Measurements from ENCODE around the gene FBXO42.

The FBXO42 gene

DNA sequence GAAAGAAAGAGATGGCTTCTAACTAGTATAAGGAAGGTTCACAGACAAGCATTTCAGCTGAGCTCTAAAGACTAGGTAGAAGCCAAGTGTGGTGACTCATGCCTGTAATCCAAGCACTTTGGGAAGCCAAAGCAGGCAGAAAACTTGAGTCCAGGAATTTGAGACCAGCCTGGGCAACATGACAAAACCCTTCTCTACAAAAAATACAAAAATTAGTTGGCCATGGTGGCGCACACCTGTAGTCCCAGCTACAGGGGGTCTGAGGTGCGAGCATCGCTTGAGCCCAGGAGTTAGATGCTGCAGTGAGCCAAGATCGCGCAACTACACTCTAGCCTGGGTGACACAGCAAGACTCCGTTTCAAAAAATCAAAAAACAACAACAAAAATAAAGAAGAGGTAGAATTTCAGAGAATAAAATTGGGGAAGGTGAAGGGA is 27.8 kb downstream of the FBXO42 start:
- DNase-seq (ENCODE audit: low read depth), result no peak

DNA sequence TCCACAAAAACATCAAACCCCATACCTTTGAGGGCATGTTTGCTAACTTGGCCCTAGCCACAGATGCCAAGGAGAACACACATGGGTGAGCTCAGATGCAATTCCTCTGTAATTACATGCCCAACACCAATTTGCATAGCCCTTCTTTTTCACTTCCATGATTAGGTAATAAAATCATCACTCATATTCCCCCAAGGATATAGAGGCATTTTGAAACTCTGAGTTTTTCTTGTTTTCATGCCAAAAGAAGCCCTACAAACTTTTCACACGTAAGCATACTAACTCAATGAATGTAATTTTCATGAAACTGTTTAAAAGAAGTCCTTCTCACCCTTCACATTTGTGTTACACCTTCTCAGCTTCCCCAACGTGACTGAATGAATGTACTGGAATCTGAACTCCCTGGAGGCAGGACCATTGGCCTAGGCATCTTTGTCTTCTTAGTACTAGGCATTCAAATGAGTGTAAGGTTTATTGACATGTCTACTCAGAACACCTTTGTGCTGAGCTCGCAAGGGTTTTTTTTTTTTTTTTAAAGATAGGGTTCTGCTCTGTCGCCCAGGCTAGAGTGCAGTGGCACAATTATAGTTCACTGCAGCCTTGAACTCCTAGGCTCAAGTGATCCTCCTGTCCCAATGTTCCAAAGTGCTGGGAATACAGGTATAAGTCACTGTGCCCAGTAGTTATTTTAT is 31.0 kb downstream of the FBXO42 start:
- DNase-seq (ENCODE audit: low read depth), result no peak

GRCh38 chr1:16318555-16318954 is 33.7 kb downstream of the FBXO42 start:
- DNase-seq (ENCODE audit: low read depth), result no peak

GRCh38 chr1:16315437-16315836 is 36.8 kb downstream of the FBXO42 start:
- DNase-seq (ENCODE audit: low read depth), result no peak

- no peak for DNase-seq (ENCODE audit: low read depth)
Observed at GRCh38 chr1:16307222-16307621, 45.1 kb downstream of the FBXO42 start.

DNA sequence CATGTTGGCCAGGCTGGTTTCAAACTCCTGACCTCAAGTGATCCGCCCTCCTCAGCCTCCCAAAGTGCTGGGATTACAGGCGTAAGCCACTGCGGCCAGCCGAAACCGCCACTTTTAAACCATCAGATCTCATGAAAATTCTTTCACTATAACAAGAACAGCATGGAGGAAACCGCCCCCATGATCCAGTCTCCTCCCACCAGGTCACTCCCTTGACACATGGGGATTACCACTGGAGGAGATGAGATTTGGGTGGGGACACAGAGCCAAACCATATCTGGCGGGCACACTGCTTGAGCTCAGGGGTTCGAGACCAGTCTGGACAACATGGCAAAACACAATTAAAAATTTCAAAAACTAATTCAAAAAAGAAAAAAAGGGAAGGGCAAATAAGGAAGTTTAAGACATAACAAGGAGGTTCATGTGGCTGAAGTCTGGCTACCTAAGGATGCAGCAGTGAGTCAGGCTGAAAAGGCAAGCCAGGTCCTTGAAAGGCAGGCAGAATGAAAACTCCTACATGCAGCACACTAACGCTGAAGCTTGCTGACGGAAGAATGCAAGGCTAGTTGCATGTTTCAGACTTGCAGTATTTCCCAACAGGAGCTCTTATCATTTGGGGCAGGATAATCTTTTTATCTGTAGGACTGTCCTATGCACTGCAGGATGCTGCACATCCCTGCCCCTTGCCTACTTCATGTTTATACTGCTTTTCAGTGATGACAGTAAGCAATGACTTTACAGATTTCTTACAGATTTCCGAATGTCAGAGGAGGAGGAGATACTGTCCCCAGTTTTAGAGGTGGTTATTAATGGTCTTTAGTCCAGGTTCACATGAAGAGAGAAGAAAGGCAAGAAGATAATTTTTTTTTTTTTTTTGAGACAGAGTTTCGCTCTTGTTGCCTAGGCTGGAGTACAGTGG is 49.3 kb downstream of the FBXO42 start:
- no peak for DNase-seq (ENCODE audit: low read depth)

- no peak for DNase-seq (ENCODE audit: low read depth)
Observed at GRCh38 chr1:16300436-16300835, 51.8 kb downstream of the FBXO42 start.

DNA sequence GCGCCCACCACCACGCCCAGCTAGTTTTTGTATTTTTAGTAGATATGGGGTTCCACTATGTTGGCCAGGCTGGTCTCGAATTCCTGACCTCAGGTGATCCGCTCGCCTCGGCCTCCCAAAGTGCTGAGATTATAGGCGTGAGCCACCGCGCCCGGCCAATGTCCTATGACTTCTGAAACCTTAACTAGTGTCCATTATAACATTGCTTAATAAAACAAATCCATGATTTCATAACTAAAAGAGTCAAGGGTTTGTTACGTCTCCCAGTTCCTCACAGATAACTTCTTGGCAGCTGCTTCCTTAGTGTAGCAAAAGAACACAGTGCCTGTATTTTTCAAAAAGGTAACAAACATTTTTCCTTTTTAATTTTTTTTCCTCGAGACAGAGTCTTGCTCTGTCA is 53.6 kb downstream of the FBXO42 start:
- no peak for DNase-seq (ENCODE audit: low read depth)

DNA sequence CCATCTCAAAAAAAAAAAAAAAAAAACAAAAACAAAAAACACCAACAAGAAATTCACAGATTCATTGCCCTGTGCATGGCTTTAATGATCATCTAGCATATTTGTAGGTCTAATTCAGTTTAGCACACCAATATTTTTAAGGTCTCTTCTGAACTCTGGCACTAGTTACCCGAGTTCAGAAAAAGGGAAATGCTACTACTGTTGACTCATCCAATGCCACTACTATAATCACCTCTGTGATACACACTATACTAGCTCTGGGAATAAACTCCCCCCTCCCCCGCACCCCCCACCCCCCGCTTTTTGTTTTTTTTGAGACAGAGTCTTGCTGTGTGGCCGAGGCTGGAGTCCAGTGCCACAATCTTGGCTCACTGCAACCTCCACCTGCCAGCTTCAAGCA is 55.6 kb downstream of the FBXO42 start:
- no peak for DNase-seq (ENCODE audit: low read depth)

DNA sequence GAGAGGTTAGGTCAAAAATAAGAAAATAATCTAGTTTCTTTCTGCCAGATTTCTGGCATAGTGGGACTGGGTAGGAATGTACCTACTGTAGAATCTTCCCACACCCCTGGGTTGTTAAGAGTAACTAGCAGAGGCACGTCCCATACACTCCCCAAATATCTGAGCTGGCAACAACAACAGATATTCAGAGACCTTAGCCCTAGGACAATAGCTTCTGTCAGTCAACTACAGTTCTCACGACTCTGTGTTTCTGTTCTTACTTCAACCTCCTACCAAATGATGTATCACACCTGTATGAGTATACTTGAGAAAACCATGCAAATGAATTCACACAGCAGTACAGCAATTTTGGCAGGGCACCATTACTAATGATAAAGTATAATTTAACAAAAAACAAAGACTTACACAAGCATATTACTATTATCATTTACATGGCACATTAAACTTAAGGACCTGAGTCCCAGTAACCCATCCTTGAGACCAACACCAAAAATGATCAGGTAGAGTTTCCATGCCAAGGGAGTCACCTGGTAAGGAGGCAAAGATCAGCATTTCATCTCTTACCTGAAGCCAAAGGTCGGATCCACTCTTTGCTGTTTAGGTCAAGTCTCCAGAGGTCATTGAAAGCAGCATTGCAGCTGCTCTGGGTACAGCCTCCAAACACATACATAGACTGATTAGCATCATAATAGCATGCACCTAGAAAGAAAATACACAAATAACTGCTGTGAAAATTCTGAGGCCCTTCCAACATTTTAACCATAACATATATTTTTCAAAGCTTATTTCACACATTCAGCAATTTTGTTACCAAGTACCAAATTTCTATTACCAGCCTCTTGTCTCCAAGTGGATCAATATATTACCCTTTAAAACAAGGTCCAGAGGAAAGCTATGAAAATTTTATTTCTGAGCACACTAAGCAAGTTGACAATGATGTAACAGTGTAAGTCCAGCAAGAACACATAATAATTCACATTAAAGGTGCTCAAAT is 57.8 kb downstream of the FBXO42 start:
- no peak for DNase-seq (ENCODE audit: low read depth)

DNA sequence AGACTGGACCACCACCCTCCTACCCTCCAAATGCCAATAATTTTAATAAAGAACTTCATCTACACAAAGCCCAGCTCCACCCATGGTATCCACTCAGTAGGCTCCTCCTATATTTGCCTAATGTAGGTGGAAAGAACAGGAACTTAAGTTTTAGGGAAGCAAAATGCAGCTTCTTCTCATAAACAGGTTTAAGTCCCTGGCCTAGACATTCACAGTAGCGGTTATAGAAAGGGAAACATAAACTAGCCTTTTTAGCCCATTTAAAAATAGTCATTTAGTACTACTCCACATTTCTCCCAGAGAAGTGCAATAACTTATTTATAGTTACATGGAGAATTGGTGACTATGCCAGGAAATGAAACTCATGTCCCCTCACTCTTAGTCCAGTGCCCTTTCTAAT is 58.7 kb downstream of the FBXO42 start:
- no peak for DNase-seq (ENCODE audit: low read depth)

DNA sequence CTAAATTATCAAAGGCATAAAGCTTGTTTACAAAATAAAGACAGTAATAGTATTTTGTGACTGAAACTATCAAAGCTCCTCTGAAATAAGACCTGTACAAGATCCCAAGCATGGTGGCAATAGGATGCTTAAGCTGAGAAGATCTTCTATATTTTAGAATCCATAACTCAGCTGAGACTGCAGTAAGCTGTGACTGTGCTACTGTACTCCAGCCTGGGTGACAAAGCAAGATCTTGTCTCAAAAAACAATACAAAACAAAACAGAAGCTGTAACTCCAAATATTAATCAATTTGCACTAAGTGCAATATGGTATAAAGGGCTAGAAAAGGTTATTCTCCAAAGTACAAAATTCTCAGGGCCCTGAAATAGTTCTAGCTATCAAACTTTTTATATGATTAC is 59.5 kb downstream of the FBXO42 start:
- DNase-seq (ENCODE audit: low read depth), result no peak

- no peak for DNase-seq (ENCODE audit: low read depth)
Observed at GRCh38 chr1:16289959-16290358, 62.3 kb downstream of the FBXO42 start.

- DNase-seq (ENCODE audit: low read depth), result no peak
Observed at GRCh38 chr1:16286122-16286521, 66.2 kb downstream of the FBXO42 start.

GRCh38 chr1:16281765-16282164 is 70.5 kb downstream of the FBXO42 start:
- no peak for DNase-seq (ENCODE audit: low read depth)

DNA sequence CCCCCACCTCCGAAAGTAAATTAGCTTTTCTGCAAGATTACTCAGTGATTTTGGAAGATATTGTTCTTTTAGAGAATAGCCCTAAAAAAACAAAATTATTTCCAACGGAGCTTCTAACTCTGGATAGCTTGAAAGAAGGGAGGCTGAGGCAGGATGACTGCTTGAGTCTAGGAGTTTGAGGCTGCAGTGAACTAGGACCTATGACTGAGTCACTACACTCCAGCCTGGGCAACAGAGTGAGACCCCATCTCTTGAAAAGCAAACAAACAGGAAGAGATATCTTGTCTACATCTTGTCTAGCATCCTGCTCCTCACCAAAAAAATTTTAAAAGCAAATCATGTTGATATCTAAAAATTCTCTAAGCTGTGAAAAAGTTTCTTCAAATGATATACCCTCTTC is 73.1 kb downstream of the FBXO42 start:
- no peak for DNase-seq (ENCODE audit: low read depth)

GRCh38 chr1:16276302-16277030 is 75.8 kb downstream of the FBXO42 start:
- no peak for DNase-seq (ENCODE audit: low read depth)

- no peak for DNase-seq (ENCODE audit: low read depth)
Observed at GRCh38 chr1:16275591-16275990, 76.7 kb downstream of the FBXO42 start.

DNA sequence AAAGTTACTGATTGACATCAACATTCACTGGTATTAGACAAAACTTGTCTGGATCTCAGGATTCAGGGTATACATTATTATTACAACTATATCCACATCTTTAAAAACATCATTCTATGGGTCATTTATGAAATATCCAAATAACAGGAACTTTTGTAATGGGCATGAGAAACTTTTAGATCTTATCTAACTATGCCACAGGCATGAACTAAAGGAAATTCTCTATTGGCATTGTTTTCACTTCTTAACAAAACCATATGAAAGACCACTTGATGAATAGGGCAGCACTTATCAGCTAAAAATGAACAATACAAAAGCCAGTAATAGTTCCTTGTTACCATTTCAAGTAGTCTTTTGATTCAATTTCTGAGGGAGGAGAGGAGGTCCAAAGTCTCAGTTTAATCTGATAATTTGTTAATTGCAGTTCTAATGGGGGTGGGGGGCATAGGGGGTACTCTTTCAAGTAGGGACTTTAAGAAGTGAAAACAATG is 84.5 kb downstream of the FBXO42 start:
- no peak for DNase-seq (ENCODE audit: low read depth)

DNA sequence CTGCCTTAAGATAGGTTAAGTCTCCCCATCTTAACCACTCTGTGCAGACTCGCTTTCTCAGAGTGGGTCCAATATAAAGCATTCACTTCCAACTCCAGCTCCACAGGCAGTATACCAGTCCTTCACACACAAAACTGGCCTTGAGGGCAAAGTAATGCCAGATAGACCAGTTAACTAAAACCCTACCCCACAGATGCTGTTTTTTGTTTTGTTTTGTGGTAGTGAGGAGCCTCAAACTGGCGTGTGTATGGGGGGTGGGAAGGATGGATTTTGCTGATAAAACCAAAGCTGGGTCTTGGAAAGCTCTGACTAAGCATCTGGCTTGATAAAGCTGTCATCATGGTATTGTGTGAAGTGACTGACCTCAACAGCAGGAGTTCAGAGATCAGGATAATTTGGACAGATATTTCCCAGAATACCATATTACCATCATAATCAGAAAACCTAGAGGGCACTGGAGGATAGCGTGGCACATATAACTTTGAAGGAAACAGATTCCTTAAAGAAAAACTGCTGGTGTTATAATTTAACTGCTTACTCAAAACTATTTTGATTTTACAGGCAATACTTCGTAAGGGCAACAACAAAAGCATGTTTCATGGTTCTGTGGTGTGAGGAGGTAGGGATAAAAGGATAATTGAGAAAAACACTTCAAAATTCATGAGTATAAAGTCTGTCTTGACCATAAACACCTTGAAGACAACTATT is 85.7 kb downstream of the FBXO42 start:
- DNase-seq (ENCODE audit: low read depth), result no peak

- no peak for DNase-seq (ENCODE audit: low read depth)
Observed at GRCh38 chr1:16262067-16262466, 90.2 kb downstream of the FBXO42 start.

All from activated T-helper 9 cell treated with anti-CD3 and anti-CD28 coated beads, Interleukin-2, amount 50 U/mL, for 16 hours (primary cell).